Ectodermal cell (in vitro differentiated cells): ENCODE measurements around the gene DOCK4.

Experiments used
- H3K27ac ChIP-seq: 2 replicates; pipeline ENCODE4 v1.7.0; 2013; ENCODE audit warnings: mild to moderate bottlenecking, low read depth, low read length; ENCODE audit not compliant: insufficient read depth, poor library complexity, severe bottlenecking
- H3K27me3 ChIP-seq: 2 replicates; pipeline ENCODE4 v1.7.0; 2013; ENCODE audit warnings: mild to moderate bottlenecking, low read length; ENCODE audit not compliant: insufficient read depth, control insufficient read depth, poor library complexity, severe bottlenecking
- H3K36me3 ChIP-seq: one replicate; pipeline ENCODE4 v1.7.0; 2013; ENCODE audit warnings: low read length; ENCODE audit not compliant: control insufficient read depth, insufficient read depth
- H3K4me1 ChIP-seq: one replicate; pipeline ENCODE4 v1.7.0; 2013; ENCODE audit warnings: low read length; ENCODE audit not compliant: control insufficient read depth, insufficient read depth
- H3K4me3 ChIP-seq: 2 replicates; pipeline ENCODE4 v1.7.0; 2013; ENCODE audit warnings: low read depth, low read length, control low read depth; ENCODE audit not compliant: insufficient read depth
- H3K9me3 ChIP-seq: 2 replicates; pipeline ENCODE4 v1.7.0; 2013; ENCODE audit warnings: mild to moderate bottlenecking, low read length, moderate library complexity; ENCODE audit not compliant: control insufficient read depth
- WGBS, 2 experiments: methylation state at CpG; one replicate each; pipeline ENCODE4 v1.1.7; 2013; ENCODE audit warnings: missing lambda C conversion rate in 2 of 2; 5-methylcytosine and 5-hydroxymethylcytosine counted together

DOCK4 gene

DNA sequence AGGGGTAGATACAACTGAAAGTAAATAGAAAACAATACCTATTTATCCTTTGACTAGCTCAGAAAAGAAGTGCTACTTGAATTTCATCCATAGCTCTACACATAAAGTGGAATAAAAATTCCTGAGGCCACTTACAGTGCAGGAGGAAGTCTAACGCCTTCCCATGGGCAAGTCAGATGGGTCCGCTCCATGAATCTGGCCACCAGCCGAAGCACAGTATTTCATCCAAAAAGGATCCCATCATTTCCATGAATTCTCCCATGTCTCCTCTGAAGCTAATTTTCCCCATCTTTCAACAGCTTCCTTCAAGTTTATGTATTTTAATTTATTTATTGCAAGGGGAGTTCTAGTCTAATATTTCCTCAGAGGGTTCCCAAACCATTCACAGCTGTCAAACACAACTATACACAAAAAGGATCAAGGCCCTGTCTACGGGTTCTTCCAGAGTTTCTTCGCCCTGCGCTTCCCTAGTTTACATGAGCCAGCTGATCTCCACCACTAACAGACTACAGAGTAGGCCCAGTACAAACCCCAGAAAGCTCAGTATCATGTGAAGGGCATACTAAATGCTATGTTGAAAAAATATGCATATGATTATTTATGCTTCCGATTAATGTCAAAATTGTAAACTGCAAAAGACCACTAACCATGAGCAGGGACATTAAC is 184.7 kb downstream of the DOCK4 start:
- no peak overlapping the region for H3K4me3 ChIP-seq
- H3K36me3 ChIP-seq: no peaks in the 10 kb centered on the region
- H3K9me3 ChIP-seq: no peaks in the 10 kb centered on the region
- 85 to 93% methylated on average over 7 of the region's 7 CpGs for WGBS, 2 experiments
- H3K27me3 ChIP-seq: no peaks in the 10 kb centered on the region
- no peaks in the 10 kb centered on the region for H3K4me1 ChIP-seq
- no peak overlapping the region for H3K27ac ChIP-seq

DNA sequence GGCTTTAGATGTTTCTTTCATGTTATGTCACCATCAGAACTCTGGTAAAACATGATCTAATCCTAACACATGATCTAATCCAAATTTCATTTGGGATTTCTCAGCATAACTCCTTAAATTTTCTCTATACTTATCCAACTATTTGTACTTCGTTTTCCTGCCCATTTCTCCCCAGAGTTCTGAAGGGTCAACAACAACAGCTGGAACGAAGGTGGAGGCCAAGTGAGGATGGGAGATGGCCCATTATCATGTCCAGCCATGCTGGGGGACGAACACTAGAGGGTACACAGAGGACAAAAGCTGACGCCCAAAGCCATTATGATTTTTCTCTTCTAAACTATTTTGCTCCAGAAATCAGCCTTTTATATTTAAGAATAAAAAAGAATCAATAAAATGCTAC is 185.4 kb downstream of the DOCK4 start:
- no peaks in the 10 kb centered on the region for H3K36me3 ChIP-seq
- 89 to 94% methylated on average over 3 to 4 of the region's 4 CpGs for WGBS, 2 experiments
- H3K4me3 ChIP-seq: no peak overlapping the region
- no peak overlapping the region for H3K27ac ChIP-seq
- H3K27me3 ChIP-seq: no peaks in the 10 kb centered on the region
- H3K9me3 ChIP-seq: no peaks in the 10 kb centered on the region
- no peaks in the 10 kb centered on the region for H3K4me1 ChIP-seq

DNA sequence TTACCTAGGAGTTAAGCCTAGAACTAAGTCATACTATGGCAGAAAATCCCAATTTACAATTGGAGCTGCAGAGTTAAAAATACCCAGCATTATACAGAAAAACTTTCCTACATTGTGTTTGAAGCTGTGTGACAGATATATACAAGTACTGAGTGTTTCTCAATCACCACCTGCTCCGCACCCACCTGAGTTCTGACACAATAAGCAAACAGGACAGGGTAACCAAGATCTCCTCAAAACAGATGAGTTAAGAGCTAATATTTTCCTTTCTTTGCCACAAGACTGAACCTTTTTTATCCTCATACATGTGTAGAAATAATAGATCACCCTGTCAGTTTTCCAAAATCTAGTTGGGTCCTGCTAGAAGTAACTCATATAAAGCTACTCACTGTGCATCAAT is 186.3 kb downstream of the DOCK4 start:
- Histone ChIP-seq H3K9me3 (no peaks in the 10 kb centered on the region), H3K27ac (no peak overlapping the region), H3K4me1 (no peaks in the 10 kb centered on the region), H3K36me3 (no peaks in the 10 kb centered on the region), H3K27me3 (no peaks in the 10 kb centered on the region), H3K4me3 (no peak overlapping the region)
- 96 to 100% methylated on average over 1 of the region's 1 CpG for WGBS, 2 experiments

DNA sequence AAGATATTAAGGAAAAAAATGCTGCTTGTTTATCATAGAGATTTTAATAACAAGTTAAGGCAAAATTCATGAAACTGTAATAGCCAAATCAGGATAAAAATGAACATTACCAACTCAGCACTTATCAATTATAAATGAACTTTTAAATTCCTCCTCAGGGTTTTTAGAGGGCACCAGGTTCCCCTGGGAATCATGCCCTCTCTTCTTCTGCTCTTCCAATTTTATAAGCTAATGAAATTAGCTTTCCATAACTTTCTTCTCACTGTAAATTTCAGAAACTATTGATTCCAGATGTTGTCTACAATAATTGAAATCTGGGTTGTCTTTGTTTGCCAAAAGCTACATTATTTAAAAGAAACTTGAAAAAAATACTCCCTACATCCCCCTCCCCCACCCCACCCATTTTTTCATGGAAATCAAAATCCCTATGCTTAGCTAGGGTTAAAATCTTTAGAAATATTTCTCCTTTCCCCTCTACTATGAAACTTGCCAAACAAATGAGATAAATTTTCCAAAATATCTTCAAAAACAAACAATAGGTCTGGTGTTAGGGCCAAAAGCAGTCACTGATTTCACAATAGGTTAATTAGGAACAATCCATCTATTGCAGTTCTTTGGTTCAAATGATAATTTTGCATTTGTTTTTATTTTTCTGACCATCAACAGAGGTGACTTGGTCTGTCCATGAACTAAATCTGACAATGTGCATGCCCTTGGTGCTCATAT is 187.7 kb downstream of the DOCK4 start:
- H3K27me3 ChIP-seq: no peaks in the 10 kb centered on the region
- H3K9me3 ChIP-seq: no peaks in the 10 kb centered on the region

DNA sequence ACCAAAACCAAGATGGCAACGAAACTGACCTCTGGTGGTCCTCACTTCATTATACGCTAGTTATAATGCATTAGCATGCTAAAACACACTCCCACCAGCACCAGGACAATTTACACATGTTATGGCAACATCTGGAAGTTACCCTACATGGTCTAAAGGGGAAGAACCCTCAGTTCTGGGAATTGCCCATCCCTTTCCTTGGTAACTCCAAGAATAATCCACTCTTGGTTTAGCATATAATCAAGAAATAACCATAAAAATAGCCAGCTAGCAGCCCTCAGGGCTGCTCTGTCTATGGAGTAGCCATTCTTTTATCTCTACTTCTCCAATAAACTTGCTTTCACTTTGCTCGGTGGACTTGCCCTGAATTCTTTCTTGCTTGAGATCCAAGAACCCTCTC is 191.1 kb downstream of the DOCK4 start:
- Histone ChIP-seq H3K36me3 (no peaks in the 10 kb centered on the region), H3K4me3 (no peak overlapping the region), H3K27me3 (no peaks in the 10 kb centered on the region), H3K9me3 (no peaks in the 10 kb centered on the region), H3K27ac (no peak overlapping the region), H3K4me1 (no peaks in the 10 kb centered on the region)
- WGBS, 2 experiments: 93 to 99% methylated on average over 3 of the region's 3 CpGs

More for the DNA sequence above, 187.7 kb downstream of the DOCK4 start:
- Histone ChIP-seq H3K36me3 (no peaks in the 10 kb centered on the region), H3K27ac (no peak overlapping the region), H3K4me3 (no peak overlapping the region), H3K4me1 (no peaks in the 10 kb centered on the region)

DNA sequence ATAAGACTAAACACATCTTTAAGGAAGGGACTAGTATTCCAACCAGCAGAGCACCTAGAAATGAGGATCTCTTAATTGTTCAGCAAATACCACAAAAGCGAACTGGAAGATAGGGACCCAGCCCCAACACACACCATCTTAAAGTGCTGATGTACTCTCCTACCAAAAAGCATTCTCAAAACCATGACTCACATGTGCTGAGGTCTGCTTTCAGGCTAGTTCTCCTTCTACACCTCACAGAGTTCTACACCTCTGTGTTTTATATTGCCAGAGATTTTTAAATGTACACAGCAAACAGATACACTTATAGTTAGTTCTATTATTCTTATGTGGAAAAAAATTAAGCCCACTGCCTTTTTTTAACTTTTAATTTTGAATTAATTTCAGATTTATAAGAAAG is 191.9 kb downstream of the DOCK4 start:
- no peaks in the 10 kb centered on the region for H3K36me3 ChIP-seq
- no peaks in the 10 kb centered on the region for H3K4me1 ChIP-seq
- 91 to 97% methylated on average over 1 of the region's 1 CpG for WGBS, 2 experiments
- H3K27ac ChIP-seq: no peak overlapping the region
- no peaks in the 10 kb centered on the region for H3K27me3 ChIP-seq
- no peaks in the 10 kb centered on the region for H3K9me3 ChIP-seq
- H3K4me3 ChIP-seq: no peak overlapping the region

DNA sequence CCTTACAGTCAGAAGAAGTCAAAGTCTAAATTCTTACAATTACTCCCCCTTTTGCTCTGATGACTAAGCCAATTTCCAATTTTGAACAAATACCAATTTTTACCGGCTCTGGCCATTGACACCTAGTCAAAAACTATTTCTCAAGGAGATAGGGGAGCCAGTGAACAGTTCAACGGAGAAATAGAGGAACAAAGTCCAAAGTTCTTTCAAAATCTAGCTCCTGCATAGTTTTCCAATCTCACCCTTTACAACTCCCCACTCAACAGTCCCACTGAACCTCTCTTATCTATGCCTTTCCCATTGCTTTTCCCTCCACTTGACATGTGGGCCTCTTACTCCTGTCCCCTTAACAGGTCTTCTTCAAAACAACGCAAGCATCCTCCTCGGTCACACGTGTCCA is 192.9 kb downstream of the DOCK4 start:
- H3K27ac ChIP-seq: no peak overlapping the region
- H3K36me3 ChIP-seq: no peaks in the 10 kb centered on the region
- WGBS, 2 experiments: 92 to 96% methylated on average over 5 of the region's 5 CpGs
- H3K4me3 ChIP-seq: no peak overlapping the region
- no peaks in the 10 kb centered on the region for H3K4me1 ChIP-seq
- no peaks in the 10 kb centered on the region for H3K27me3 ChIP-seq
- no peaks in the 10 kb centered on the region for H3K9me3 ChIP-seq

DNA sequence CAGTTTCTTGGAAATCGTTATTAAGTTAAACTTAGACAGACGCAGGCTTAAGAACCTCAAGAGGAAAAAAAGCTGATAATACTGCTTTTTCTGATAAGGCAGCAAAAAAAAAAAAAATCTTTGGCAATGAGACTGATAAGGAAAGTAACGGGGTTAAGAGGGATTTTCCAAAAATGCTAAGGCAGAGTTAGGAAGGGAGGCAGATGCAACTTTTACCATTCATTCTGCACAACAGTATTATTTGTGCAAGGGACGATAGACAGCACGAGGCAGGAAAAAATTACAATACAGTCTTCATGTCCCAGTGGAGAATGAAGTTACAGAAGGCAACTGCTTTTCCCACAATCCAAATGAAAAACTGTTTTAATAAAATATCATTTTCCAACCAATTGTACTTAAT is 194.0 kb downstream of the DOCK4 start:
- Histone ChIP-seq H3K27ac (no peak overlapping the region), H3K27me3 (no peaks in the 10 kb centered on the region), H3K4me1 (no peaks in the 10 kb centered on the region), H3K9me3 (no peaks in the 10 kb centered on the region), H3K36me3 (no peaks in the 10 kb centered on the region), H3K4me3 (no peak overlapping the region)
- 94 to 95% methylated on average over 5 of the region's 5 CpGs for WGBS, 2 experiments

DNA sequence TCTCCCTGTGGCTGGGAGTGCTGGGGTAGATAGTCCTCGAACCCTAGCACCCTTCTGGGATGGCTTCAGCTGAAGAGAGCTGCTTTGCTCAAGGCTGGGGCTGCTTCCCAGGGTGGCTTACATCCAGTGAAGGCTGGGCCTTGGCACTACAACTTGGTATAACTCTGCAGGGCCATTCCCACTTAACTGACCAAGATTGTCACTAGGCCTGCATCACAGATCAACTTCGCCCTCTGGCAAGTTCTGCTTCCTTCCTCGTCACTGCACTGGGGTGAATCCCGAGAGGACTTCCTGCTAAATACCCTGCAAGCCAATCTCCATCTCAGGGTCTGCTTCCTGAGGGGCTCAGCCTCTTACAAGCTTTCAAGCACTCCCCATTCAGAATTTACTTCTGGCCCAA is 195.2 kb downstream of the DOCK4 start:
- 89 to 90% methylated on average over 4 of the region's 4 CpGs for WGBS, 2 experiments
- no peaks in the 10 kb centered on the region for H3K9me3 ChIP-seq
- no peaks in the 10 kb centered on the region for H3K36me3 ChIP-seq
- no peak overlapping the region for H3K27ac ChIP-seq
- H3K4me1 ChIP-seq: no peaks in the 10 kb centered on the region
- H3K4me3 ChIP-seq: no peak overlapping the region
- H3K27me3 ChIP-seq: no peaks in the 10 kb centered on the region

DNA sequence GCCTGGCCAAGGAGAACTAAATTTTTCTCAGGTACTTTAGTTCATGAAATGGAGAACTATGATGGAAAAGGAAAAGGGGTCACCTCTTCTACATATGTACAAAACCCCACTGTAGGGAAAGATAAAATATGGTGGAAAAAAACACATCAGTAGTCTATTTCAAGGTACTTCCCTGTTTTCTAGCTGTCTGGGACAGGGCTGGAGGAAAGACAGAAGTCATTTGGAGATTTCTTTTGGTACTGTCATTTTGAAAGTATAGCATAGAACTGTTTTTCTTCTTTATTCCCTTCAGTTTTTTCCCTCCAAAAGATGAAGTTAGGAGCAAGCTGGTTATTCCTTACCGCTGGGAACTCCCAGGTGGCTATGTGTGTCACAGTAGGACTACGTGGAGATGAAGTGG is 196.1 kb downstream of the DOCK4 start:
- 92 to 94% methylated on average over 2 of the region's 2 CpGs for WGBS, 2 experiments
- no peaks in the 10 kb centered on the region for H3K9me3 ChIP-seq
- no peak overlapping the region for H3K4me3 ChIP-seq
- H3K4me1 ChIP-seq: no peaks in the 10 kb centered on the region
- no peaks in the 10 kb centered on the region for H3K36me3 ChIP-seq
- H3K27ac ChIP-seq: no peak overlapping the region
- no peaks in the 10 kb centered on the region for H3K27me3 ChIP-seq
